ENCODE results near the gene SNX11. TPM values are rescaled to one million over a fixed set of nuclear protein-coding genes. Genes with fewer than 3 reads are reported as not detected.

Gene SNX11
- total RNA-seq, 1 donor from 2014 or later, result 24.7 TPM

DNA sequence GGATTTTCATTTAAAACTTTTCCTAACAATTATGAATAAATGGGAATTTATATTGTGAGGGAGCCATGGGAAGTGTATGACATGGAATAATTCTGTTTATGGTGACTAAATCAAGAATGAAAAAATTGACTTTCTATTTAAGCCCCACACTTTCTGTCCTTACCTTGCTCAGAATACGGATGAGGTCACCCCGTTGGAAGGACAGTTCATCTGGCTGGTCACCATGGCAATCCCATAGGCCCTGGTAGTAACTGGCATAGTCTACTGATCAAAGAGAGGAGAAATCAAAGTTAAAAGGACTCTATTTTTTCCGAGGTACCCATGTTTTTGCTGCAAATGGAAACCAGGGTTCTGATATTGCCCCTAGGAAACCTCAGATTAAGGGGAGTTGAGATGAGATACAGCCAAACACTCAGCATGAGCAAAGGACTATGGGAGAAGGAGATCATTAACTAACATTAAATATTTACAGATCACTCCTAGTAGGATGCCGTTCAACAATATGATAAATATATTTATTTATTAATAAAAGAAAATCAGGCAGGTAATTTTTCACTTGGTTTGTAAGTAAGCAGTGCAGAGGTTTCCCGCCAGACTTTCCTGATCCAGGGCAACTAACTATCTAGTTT is 54.9 kb downstream of the SNX11 start:
- H3K27me3 Mint-ChIP-seq (ENCODE audit: low read depth), result peaks cover 25% of the 10 kb centered on the region
- H3K4me3 Mint-ChIP-seq (ENCODE audit: unreplicated experiment), result no peak overlapping the region
- peaks cover 2% of the 10 kb centered on the region for H3K4me1 Mint-ChIP-seq (ENCODE audit: low read depth)
- no peaks in the 10 kb centered on the region for H3K9me3 Mint-ChIP-seq (ENCODE audit: low read depth)
- no peaks in the 10 kb centered on the region for H3K36me3 Mint-ChIP-seq (ENCODE audit: low read depth)
- no peak overlapping the region for H3K27ac Mint-ChIP-seq (ENCODE audit: unreplicated experiment)
- TF ChIP-seq, protein P1, sequence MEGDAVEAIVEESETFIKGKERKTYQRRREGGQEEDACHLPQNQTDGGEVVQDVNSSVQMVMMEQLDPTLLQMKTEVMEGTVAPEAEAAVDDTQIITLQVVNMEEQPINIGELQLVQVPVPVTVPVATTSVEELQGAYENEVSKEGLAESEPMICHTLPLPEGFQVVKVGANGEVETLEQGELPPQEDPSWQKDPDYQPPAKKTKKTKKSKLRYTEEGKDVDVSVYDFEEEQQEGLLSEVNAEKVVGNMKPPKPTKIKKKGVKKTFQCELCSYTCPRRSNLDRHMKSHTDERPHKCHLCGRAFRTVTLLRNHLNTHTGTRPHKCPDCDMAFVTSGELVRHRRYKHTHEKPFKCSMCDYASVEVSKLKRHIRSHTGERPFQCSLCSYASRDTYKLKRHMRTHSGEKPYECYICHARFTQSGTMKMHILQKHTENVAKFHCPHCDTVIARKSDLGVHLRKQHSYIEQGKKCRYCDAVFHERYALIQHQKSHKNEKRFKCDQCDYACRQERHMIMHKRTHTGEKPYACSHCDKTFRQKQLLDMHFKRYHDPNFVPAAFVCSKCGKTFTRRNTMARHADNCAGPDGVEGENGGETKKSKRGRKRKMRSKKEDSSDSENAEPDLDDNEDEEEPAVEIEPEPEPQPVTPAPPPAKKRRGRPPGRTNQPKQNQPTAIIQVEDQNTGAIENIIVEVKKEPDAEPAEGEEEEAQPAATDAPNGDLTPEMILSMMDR (IDR thresholded peaks at IDR 0.05), result no peak
- no peak for DNase-seq (ENCODE audit: low spot score)

GRCh38 chr17:48162946-48163506 is 55.5 kb downstream of the SNX11 start:
- Mint-ChIP-seq H3K4me1 (ENCODE audit: low read depth) (peaks cover 2% of the 10 kb centered on the region), H3K36me3 (ENCODE audit: low read depth) (no peaks in the 10 kb centered on the region), H3K27me3 (ENCODE audit: low read depth) (peaks cover 32% of the 10 kb centered on the region), H3K9me3 (ENCODE audit: low read depth) (no peaks in the 10 kb centered on the region), H3K27ac (ENCODE audit: unreplicated experiment) (no peak overlapping the region), H3K4me3 (ENCODE audit: unreplicated experiment) (no peak overlapping the region)
- DNase-seq (ENCODE audit: low spot score), result no peak
- TF ChIP-seq, protein P1 (IDR thresholded peaks at IDR 0.05), result no peak

GRCh38 chr17:48163809-48164208 is 56.2 kb downstream of the SNX11 start:
- Mint-ChIP-seq H3K36me3 (ENCODE audit: low read depth) (no peaks in the 10 kb centered on the region), H3K4me3 (ENCODE audit: unreplicated experiment) (no peak overlapping the region), H3K4me1 (ENCODE audit: low read depth) (peaks cover 2% of the 10 kb centered on the region), H3K9me3 (ENCODE audit: low read depth) (no peaks in the 10 kb centered on the region), H3K27ac (ENCODE audit: unreplicated experiment) (no peak overlapping the region), H3K27me3 (ENCODE audit: low read depth) (peaks cover 39% of the 10 kb centered on the region)
- DNase-seq (ENCODE audit: low spot score), result no peak
- TF ChIP-seq, protein P1 (IDR thresholded peaks at IDR 0.05), result peak; percentile 58

DNA sequence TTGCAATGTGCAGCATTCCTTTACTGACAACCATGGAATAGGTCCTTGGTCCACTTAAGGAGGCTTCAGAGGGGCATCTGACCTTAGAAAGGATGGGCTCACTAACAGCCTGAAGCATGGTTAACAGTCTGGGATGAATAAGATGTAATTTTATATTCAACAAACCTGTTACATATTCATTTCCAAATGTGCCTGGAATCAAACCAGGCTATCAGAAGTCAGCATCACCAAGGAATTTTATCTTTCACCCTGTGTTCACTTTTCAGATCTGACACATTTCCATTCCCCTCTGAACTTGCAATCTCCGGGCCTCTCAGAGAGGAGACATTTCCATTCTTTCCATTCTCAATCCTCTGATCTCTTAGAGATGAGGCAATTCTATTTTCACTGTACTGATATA is 62.4 kb downstream of the SNX11 start:
- H3K9me3 Mint-ChIP-seq (ENCODE audit: low read depth), result no peaks in the 10 kb centered on the region
- peaks cover 3% of the 10 kb centered on the region for H3K4me1 Mint-ChIP-seq (ENCODE audit: low read depth)
- H3K27me3 Mint-ChIP-seq (ENCODE audit: low read depth), result peaks cover 40% of the 10 kb centered on the region
- H3K4me3 Mint-ChIP-seq (ENCODE audit: unreplicated experiment), result no peak overlapping the region
- no peaks in the 10 kb centered on the region for H3K36me3 Mint-ChIP-seq (ENCODE audit: low read depth)
- TF ChIP-seq, protein P1 (IDR thresholded peaks at IDR 0.05), result no peak
- no peak overlapping the region for H3K27ac Mint-ChIP-seq (ENCODE audit: unreplicated experiment)
- DNase-seq (ENCODE audit: low spot score), result no peak

Small RNA genes lying within 50 kb of the gene (microRNA-seq; reads per million reads assigned to microRNA genes)
- gene MIR1203 (ENCODE audit: borderline number of aligned reads), result not detected

Other genes with a start within 250 kb of the SNX11 start
- gene SP2, start 211.5 kb upstream of the SNX11 start, total RNA-seq, result 13.5 to 16.8 TPM (median 16.0 TPM) in 3 replicates
- 6.3 to 9.0 TPM (median 8.2 TPM) in 3 replicates for gene PNPO, start 166.2 kb upstream of the SNX11 start, total RNA-seq
- not detected in 3 replicates for gene PRR15L, start 149.9 kb upstream of the SNX11 start, total RNA-seq
- gene CDK5RAP3, start 136.7 kb upstream of the SNX11 start, total RNA-seq, result 99.2 to 123 TPM (median 105 TPM) in 3 replicates
- 157 to 228 TPM (median 219 TPM) in 3 replicates for gene COPZ2, start 70.0 kb upstream of the SNX11 start, total RNA-seq
- gene NFE2L1, start 59.4 kb upstream of the SNX11 start, total RNA-seq, result 290 to 445 TPM (median 444 TPM) in 3 replicates
- 73.6 to 78.2 TPM (median 74.9 TPM) in 3 replicates for gene CBX1, start 6.3 kb upstream of the SNX11 start, total RNA-seq

Data from chondrocyte (in vitro differentiated cells).